GM19397 (cell line): ENCODE results near the gene CNP.

Experiments
- ATAC-seq: cut with Tn5 transposase; IDR thresholded peaks from one replicate; pipeline ENCODE4 v1.9.1; 2021; ENCODE audit warnings: mild to moderate bottlenecking, moderate library complexity; ENCODE audit not compliant: unreplicated experiment

Gene CNP

GRCh38 chr17:41941168-41941567, 25.4 kb upstream of the CNP start:
- ATAC-seq = no peak

GRCh38 chr17:41942626-41943373, 23.8 kb upstream of the CNP start:
- ATAC-seq = no peak

- no peak for ATAC-seq
Measured at GRCh38 chr17:41943492-41943891, 23.1 kb upstream of the CNP start.

- no peak for ATAC-seq
Measured at GRCh38 chr17:41944943-41945342, 21.7 kb upstream of the CNP start.

- ATAC-seq = no peak
Measured at GRCh38 chr17:41948762-41949460, 17.7 kb upstream of the CNP start.

- ATAC-seq = no peak
Measured at GRCh38 chr17:41956522-41956921, 10.1 kb upstream of the CNP start.

GRCh38 chr17:41957031-41957868, 9.3 kb upstream of the CNP start:
- ATAC-seq = no peak

GRCh38 chr17:41957869-41958439, 8.6 kb upstream of the CNP start:
- ATAC-seq = no peak

- ATAC-seq = no peak
Measured at GRCh38 chr17:41959030-41959335, 7.6 kb upstream of the CNP start.

- ATAC-seq = no peak
Measured at GRCh38 chr17:41959336-41960095, 7.1 kb upstream of the CNP start.

GRCh38 chr17:41962111-41962510, 4.5 kb upstream of the CNP start:
- no peak for ATAC-seq

- no peak for ATAC-seq
Measured at GRCh38 chr17:41962768-41963434, 3.7 kb upstream of the CNP start.

GRCh38 chr17:41965694-41966462, 717 bp upstream of the CNP start:
- peak; percentile 34 for ATAC-seq

- ATAC-seq = peak; percentile 17
Measured at GRCh38 chr17:41967141-41967920, 736 bp downstream of the CNP start.

GRCh38 chr17:41967921-41968578, 1.5 kb downstream of the CNP start:
- ATAC-seq = no peak

- no peak for ATAC-seq
Measured at GRCh38 chr17:41968676-41969075, 2.1 kb downstream of the CNP start.

- no peak for ATAC-seq
Measured at GRCh38 chr17:41970901-41971331, 4.3 kb downstream of the CNP start.
